Type B pancreatic cell (in vitro differentiated cells): ENCODE measurements around the gene RHOB. TPM values are rescaled to one million over a fixed set of nuclear protein-coding genes. Genes with fewer than 3 reads are reported as not detected.
"Not testable (repeated sequence)": the region's sequence is repeated elsewhere in the genome, so short reads cannot be mapped to it uniquely, and the experiment has no call there.

ENCODE experiments used
- DNase-seq: peaks from one replicate; pipeline ENCODE4 v3.0.0; 2021; ENCODE audit warnings: mixed read lengths; ENCODE audit not compliant: unreplicated experiment; ENCODE audit errors: extremely low spot score
- H3K27ac Mint-ChIP-seq: 2 replicates; pipeline ENCODE4 v1.8.0; 2021; ENCODE audit warnings: mild to moderate bottlenecking, mixed read lengths
- H3K27me3 Mint-ChIP-seq: 2 replicates; pipeline ENCODE4 v1.8.0; 2021; ENCODE audit warnings: mixed read lengths
- H3K36me3 Mint-ChIP-seq: 2 replicates; pipeline ENCODE4 v1.8.0; 2021; ENCODE audit warnings: mixed read lengths
- H3K4me1 Mint-ChIP-seq: one replicate; pipeline ENCODE4 v1.8.0; 2021; ENCODE audit warnings: mixed read lengths; ENCODE audit not compliant: unreplicated experiment
- H3K4me3 Mint-ChIP-seq: 2 replicates; pipeline ENCODE4 v1.8.0; 2021; ENCODE audit warnings: mild to moderate bottlenecking, mixed read lengths
- H3K9me3 Mint-ChIP-seq: 2 replicates; pipeline ENCODE4 v1.8.0; 2021; ENCODE audit warnings: mixed read lengths
- total RNA-seq: library from RNA; stranded (reverse); gene quantifications from 2 replicates; pipeline ENCODE4 v1.2.1, GENCODE V29; 2021; ENCODE audit warnings: low replicate concordance
- TF ChIP-seq, protein P1 (sequence below): fragments of 200-600 bp; sonication (generic); conservative IDR thresholded peaks from 2 replicates; pipeline ENCODE4 v1.5.0; 2021; ENCODE audit warnings: antibody characterized with exemption, mild to moderate bottlenecking

Gene RHOB
- total RNA-seq, 1 donor from 2014 or later = 82.8 TPM

GRCh38 chr2:20434588-20435294, 12.1 kb upstream of the RHOB start:
- Mint-ChIP-seq H3K9me3 (no peaks in the 10 kb centered on the region), H3K27ac (no peak overlapping the region)
- DNase-seq = no peak

DNA sequence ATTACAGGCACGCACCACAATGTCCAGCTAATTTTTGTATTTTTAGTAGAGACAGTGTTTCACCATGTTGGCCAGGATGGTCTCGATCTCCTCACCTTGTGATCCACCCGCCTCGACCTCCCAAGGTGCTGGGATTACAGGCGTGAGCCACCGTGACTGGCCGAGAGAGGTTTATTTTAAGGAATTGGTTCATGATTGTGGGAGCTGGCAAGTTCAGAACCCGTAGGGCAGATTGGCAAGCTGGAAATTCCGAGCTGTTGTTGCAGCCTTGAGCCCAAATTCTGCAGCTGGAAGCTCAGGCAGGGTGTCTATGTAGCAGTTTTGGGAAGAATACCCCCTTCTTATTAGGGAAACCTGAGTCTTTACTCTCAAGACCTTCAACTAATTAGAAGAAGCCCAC, 11.4 kb upstream of the RHOB start:
- not testable (repeated sequence) for H3K36me3 Mint-ChIP-seq, DNase-seq, H3K27ac Mint-ChIP-seq, H3K9me3 Mint-ChIP-seq, H3K4me3 Mint-ChIP-seq, H3K4me1 Mint-ChIP-seq
- peaks cover 34% of the 10 kb centered on the region for H3K27me3 Mint-ChIP-seq

More at GRCh38 chr2:20434588-20435294, 12.1 kb upstream of the RHOB start:
- Mint-ChIP-seq H3K4me3 (no peak overlapping the region), H3K4me1 (no peaks in the 10 kb centered on the region), H3K36me3 (no peaks in the 10 kb centered on the region), H3K27me3 (peaks cover 31% of the 10 kb centered on the region)
- TF ChIP-seq, protein P1, sequence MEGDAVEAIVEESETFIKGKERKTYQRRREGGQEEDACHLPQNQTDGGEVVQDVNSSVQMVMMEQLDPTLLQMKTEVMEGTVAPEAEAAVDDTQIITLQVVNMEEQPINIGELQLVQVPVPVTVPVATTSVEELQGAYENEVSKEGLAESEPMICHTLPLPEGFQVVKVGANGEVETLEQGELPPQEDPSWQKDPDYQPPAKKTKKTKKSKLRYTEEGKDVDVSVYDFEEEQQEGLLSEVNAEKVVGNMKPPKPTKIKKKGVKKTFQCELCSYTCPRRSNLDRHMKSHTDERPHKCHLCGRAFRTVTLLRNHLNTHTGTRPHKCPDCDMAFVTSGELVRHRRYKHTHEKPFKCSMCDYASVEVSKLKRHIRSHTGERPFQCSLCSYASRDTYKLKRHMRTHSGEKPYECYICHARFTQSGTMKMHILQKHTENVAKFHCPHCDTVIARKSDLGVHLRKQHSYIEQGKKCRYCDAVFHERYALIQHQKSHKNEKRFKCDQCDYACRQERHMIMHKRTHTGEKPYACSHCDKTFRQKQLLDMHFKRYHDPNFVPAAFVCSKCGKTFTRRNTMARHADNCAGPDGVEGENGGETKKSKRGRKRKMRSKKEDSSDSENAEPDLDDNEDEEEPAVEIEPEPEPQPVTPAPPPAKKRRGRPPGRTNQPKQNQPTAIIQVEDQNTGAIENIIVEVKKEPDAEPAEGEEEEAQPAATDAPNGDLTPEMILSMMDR = no peak

DNA sequence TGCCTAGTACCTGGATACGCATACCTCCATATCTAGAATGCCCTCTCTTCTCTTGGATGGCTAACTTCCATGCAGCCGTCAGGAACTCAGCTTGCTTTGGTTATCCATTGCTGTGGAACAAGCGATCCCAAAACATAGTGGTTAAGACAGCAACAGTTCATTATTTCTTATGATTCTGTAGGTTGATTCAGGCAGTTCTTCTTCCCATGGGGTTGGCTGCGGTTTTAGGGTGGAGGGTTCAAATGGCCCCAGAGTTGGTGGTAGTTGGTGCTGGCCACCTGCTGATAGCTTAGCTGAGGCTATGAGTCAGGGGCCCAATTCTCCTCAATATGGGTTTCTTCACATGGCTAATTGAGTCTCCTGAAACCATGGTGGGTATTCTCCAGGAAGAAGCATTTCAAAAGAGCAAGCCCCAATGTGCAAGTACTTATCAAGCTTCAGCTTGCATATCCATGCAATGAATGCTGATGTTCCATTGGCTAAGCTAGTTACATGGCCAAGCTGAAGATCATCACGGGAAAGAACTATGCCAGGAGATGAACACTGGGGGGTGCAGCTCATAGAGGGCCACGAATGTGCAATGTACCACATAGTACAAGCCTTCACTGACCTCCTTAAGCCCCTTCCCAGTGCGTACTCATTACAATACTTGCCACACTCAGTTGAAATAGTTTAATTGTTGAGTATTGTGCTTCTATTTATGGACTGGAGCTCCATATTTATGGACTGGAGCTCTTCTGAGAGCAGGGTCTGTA, 10.0 kb upstream of the RHOB start:
- no peaks in the 10 kb centered on the region for H3K4me1 Mint-ChIP-seq

GRCh38 chr2:20438334-20439192, 8.3 kb upstream of the RHOB start:
- Mint-ChIP-seq H3K4me1 (peaks cover 4% of the 10 kb centered on the region), H3K4me3 (no peak overlapping the region), H3K36me3 (no peaks in the 10 kb centered on the region), H3K27me3 (peaks cover 19% of the 10 kb centered on the region), H3K27ac (no peak overlapping the region), H3K9me3 (no peaks in the 10 kb centered on the region)
- DNase-seq = no peak
- TF ChIP-seq, protein P1 = no peak

More for the DNA sequence above, 10.0 kb upstream of the RHOB start:
- Mint-ChIP-seq H3K9me3 (no peaks in the 10 kb centered on the region), H3K36me3 (no peaks in the 10 kb centered on the region), H3K27ac (no peak overlapping the region), H3K27me3 (peaks cover 25% of the 10 kb centered on the region), H3K4me3 (no peak overlapping the region)
- TF ChIP-seq, protein P1 = no peak
- no peak for DNase-seq

GRCh38 chr2:20439193-20439475, 7.7 kb upstream of the RHOB start:
- Mint-ChIP-seq H3K27me3 (peaks cover 19% of the 10 kb centered on the region), H3K9me3 (no peaks in the 10 kb centered on the region), H3K4me1 (peaks cover 10% of the 10 kb centered on the region), H3K36me3 (no peaks in the 10 kb centered on the region), H3K4me3 (no peak overlapping the region), H3K27ac (no peak overlapping the region)
- TF ChIP-seq, protein P1 = no peak
- DNase-seq = no peak
